CD4-positive, alpha-beta T cell treated with Interleukin-17A for 4 hours (primary cell): ENCODE data around the gene HSPE1.
"Not testable (repeated sequence)": the region's sequence is repeated elsewhere in the genome, so short reads cannot be mapped to it uniquely, and the experiment has no call there.

ENCODE experiments used
- DNase-seq: peaks from one replicate; pipeline ENCODE4 v3.0.0-alpha.2; 2020; ENCODE audit warnings: mixed read lengths

The HSPE1 gene

GRCh38 chr2:197499594-197500502, at the start of gene HSPE1, which contains the start of gene HSPD1:
Gene HSPE1, plus strand, starts transcription at chr2:197500379. Its CDS starts 58 bp downstream, at chr2:197500437.
Gene HSPD1, minus strand, starts transcription at chr2:197499840. Its CDS starts 992 bp downstream, at chr2:197498848.
- peak; percentile 97 for DNase-seq

- no peak for DNase-seq
These were observed 49.7 kb upstream of the HSPE1 start for GRCh38 chr2:197450465-197450864.

GRCh38 chr2:197450935-197451358, 49.2 kb upstream of the HSPE1 start:
- DNase-seq = not testable (repeated sequence)

- DNase-seq = no peak
These were observed 47.4 kb upstream of the HSPE1 start for GRCh38 chr2:197452754-197453122.

- peak; percentile 98 for DNase-seq
These were observed 46.9 kb upstream of the HSPE1 start, which contains the start of gene COQ10B for GRCh38 chr2:197453123-197453913. Gene COQ10B, plus strand, starts transcription at chr2:197453552. Its CDS starts 9 bp downstream, at chr2:197453561.

- DNase-seq = no peak
These were observed 46.2 kb upstream of the HSPE1 start for GRCh38 chr2:197453914-197454398.

- no peak for DNase-seq
These were observed 45.3 kb upstream of the HSPE1 start for GRCh38 chr2:197454923-197455322.

- DNase-seq = no peak
These were observed 44.8 kb upstream of the HSPE1 start for GRCh38 chr2:197455428-197455827.

- no peak for DNase-seq
These were observed 39.5 kb upstream of the HSPE1 start for GRCh38 chr2:197460649-197461048.

- no peak for DNase-seq
These were observed 39.1 kb upstream of the HSPE1 start for GRCh38 chr2:197461057-197461456.

- no peak for DNase-seq
These were observed 36.0 kb upstream of the HSPE1 start for GRCh38 chr2:197464175-197464574.

- no peak for DNase-seq
These were observed 28.0 kb upstream of the HSPE1 start for GRCh38 chr2:197472166-197472565.

GRCh38 chr2:197477797-197478196, 22.4 kb upstream of the HSPE1 start:
- DNase-seq = no peak

GRCh38 chr2:197480165-197481036, 19.8 kb upstream of the HSPE1 start:
- no peak for DNase-seq

GRCh38 chr2:197484248-197484647, 15.9 kb upstream of the HSPE1 start:
- not testable (repeated sequence) for DNase-seq

GRCh38 chr2:197486175-197486574, 14.0 kb upstream of the HSPE1 start:
- DNase-seq = no peak

- no peak for DNase-seq
These were observed 12.8 kb upstream of the HSPE1 start for GRCh38 chr2:197487385-197487784.

- DNase-seq = no peak
These were observed 4.6 kb upstream of the HSPE1 start for GRCh38 chr2:197495433-197496134.

- no peak for DNase-seq
These were observed 3.5 kb upstream of the HSPE1 start for GRCh38 chr2:197496695-197497094.

- DNase-seq = no peak
These were observed 2.9 kb upstream of the HSPE1 start for GRCh38 chr2:197497326-197497725.

GRCh38 chr2:197498235-197498936, 1.8 kb upstream of the HSPE1 start:
- no peak for DNase-seq
